ENCODE measurements around the gene TNS1. TPM values are rescaled to one million over a fixed set of nuclear protein-coding genes. Genes with fewer than 3 reads are reported as not detected.

TNS1 gene
- total RNA-seq, 2 donors from 2014 or later, result 20.6 to 164 TPM

DNA sequence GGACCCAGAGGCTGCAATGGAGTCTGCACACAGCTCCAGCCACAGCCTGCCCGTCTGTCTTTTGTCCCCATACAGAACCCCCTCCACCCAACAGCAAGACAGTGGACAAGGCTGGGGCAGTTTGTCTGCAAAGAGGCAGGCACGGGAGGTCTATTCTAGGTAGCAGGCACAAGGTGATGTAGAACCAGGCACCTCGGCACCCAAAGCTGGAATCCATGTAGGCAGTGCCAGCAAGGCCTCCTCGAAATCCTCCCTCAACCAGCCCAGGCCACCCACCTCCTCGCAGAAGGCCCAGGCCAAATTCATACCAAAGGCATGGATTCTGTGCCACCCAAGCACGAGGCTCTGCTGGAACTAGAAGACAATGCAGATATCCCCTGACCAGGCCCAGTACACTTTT, 179.2 kb downstream of the TNS1 start:
- Histone ChIP-seq H3K9ac (ENCODE audit: low read depth in 2 of 2, low read length in 2 of 2) (no peak overlapping the region), H3K27ac (no peak overlapping the region), H3K4me1 (no peaks in the 10 kb centered on the region), H3K4me3 (no peak overlapping the region), H3K27me3 (no peaks in the 10 kb centered on the region), H3K9me3 (no peaks in the 10 kb centered on the region), H3K36me3 (no peaks in the 10 kb centered on the region)
- intact Hi-C loops (cut with DNase I), result no loop called here
- no peak for DNase-seq
- TF ChIP-seq, protein P1, sequence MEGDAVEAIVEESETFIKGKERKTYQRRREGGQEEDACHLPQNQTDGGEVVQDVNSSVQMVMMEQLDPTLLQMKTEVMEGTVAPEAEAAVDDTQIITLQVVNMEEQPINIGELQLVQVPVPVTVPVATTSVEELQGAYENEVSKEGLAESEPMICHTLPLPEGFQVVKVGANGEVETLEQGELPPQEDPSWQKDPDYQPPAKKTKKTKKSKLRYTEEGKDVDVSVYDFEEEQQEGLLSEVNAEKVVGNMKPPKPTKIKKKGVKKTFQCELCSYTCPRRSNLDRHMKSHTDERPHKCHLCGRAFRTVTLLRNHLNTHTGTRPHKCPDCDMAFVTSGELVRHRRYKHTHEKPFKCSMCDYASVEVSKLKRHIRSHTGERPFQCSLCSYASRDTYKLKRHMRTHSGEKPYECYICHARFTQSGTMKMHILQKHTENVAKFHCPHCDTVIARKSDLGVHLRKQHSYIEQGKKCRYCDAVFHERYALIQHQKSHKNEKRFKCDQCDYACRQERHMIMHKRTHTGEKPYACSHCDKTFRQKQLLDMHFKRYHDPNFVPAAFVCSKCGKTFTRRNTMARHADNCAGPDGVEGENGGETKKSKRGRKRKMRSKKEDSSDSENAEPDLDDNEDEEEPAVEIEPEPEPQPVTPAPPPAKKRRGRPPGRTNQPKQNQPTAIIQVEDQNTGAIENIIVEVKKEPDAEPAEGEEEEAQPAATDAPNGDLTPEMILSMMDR (IDR thresholded peaks at IDR 0.05), result no peak

GRCh38 chr2:217822296-217823252, 180.2 kb downstream of the TNS1 start:
- Histone ChIP-seq H3K27ac (no peak overlapping the region), H3K27me3 (no peaks in the 10 kb centered on the region), H3K4me3 (no peak overlapping the region), H3K9me3 (no peaks in the 10 kb centered on the region), H3K9ac (ENCODE audit: low read depth in 2 of 2, low read length in 2 of 2) (no peak overlapping the region), H3K36me3 (no peaks in the 10 kb centered on the region), H3K4me1 (no peaks in the 10 kb centered on the region)
- no peak for DNase-seq
- TF ChIP-seq, protein P1 (IDR thresholded peaks at IDR 0.05), result no peak
- intact Hi-C loops (cut with DNase I), result no loop called here

DNA sequence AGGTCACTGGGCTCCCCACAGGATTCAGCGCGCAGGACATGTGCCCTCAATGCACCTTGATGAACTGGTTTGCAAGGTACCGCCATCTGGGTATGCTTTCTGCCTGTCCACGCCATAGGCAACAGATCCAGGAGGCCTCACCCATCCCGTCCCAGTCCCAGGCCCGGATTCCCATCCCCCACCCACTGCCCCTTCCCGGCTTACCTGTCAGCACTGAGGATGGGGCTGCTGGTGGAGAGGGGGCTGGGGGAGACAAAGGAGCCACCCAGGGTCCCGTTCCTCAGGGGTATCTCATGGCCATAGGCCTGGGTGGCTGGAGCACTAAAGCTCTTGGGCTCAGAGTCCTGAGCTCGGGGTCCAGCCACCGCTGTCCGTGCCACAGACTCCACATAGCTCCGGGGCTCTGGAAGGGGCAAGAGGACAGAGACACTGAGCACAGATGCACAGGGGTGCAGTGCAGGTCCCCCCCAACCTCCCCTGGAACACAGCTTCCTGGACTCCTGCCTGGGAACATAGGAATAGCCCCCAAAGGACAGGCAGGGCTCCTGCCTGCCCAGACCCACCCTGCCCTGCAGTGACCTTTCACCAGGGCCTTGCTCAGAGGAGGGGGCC, 181.2 kb downstream of the TNS1 start:
- no peaks in the 10 kb centered on the region for H3K9me3 ChIP-seq
- DNase-seq, result no peak
- no peaks in the 10 kb centered on the region for H3K4me1 ChIP-seq
- H3K9ac ChIP-seq (ENCODE audit: low read depth in 2 of 2, low read length in 2 of 2), result no peak overlapping the region
- H3K36me3 ChIP-seq, result no peaks in the 10 kb centered on the region
- TF ChIP-seq, protein P1 (IDR thresholded peaks at IDR 0.05), result no peak
- H3K27me3 ChIP-seq, result no peaks in the 10 kb centered on the region
- no peak overlapping the region for H3K27ac ChIP-seq
- intact Hi-C loops (cut with DNase I), result no loop called here
- H3K4me3 ChIP-seq, result no peak overlapping the region

GRCh38 chr2:217820904-217821303, 181.9 kb downstream of the TNS1 start:
- no peaks in the 10 kb centered on the region for H3K36me3 ChIP-seq

GRCh38 chr2:217820091-217820819, 182.5 kb downstream of the TNS1 start:
- intact Hi-C loops (cut with DNase I), result no loop called here
- H3K9ac ChIP-seq (ENCODE audit: low read depth in 2 of 2, low read length in 2 of 2), result no peak overlapping the region
- no peaks in the 10 kb centered on the region for H3K4me1 ChIP-seq
- H3K9me3 ChIP-seq, result no peaks in the 10 kb centered on the region
- TF ChIP-seq, protein P1 (IDR thresholded peaks at IDR 0.05), result no peak
- no peak overlapping the region for H3K27ac ChIP-seq
- no peak overlapping the region for H3K4me3 ChIP-seq
- no peak for DNase-seq
- no peaks in the 10 kb centered on the region for H3K36me3 ChIP-seq
- H3K27me3 ChIP-seq, result no peaks in the 10 kb centered on the region

More at GRCh38 chr2:217820904-217821303, 181.9 kb downstream of the TNS1 start:
- Histone ChIP-seq H3K4me3 (no peak overlapping the region), H3K9ac (ENCODE audit: low read depth in 2 of 2, low read length in 2 of 2) (no peak overlapping the region), H3K27ac (no peak overlapping the region), H3K27me3 (no peaks in the 10 kb centered on the region), H3K9me3 (no peaks in the 10 kb centered on the region), H3K4me1 (no peaks in the 10 kb centered on the region)
- intact Hi-C loops (cut with DNase I), result no loop called here
- TF ChIP-seq, protein P1 (IDR thresholded peaks at IDR 0.05), result no peak
- DNase-seq, result no peak

Measured in colonic mucosa (tissue), 4 donors.